Measurements from ENCODE around the gene SPATA4. TPM values are rescaled to one million over a fixed set of nuclear protein-coding genes. Genes with fewer than 3 reads are reported as not detected.

Gene SPATA4
- total RNA-seq, 6 experiments from 2014 or later, result not detected

- no peaks in the 10 kb centered on the region for H3K9me3 ChIP-seq
- H3K4me1 ChIP-seq, result no peaks in the 10 kb centered on the region
- no peaks in the 10 kb centered on the region for H3K27me3 ChIP-seq
- no peak overlapping the region for H3K27ac ChIP-seq
- intact Hi-C loops (cut with DNase I), result no loop called here
- H3K36me3 ChIP-seq, result no peaks in the 10 kb centered on the region
- 64% methylated on average over 4 of the region's 4 CpGs for WGBS (ENCODE audit: insufficient coverage, low coverage, low lambda C conversion rate, missing lambda C conversion rate)
- ATAC-seq (no peak), DNase-seq (no peak)
- TF ChIP-seq POLR2A (IDR thresholded peaks at IDR 0.05) (no peak), CTCF (IDR thresholded peaks at IDR 0.05) (no peak)
- H3K4me3 ChIP-seq, result no peak overlapping the region
Observed at GRCh38 chr4:176209535-176209934, 14.2 kb upstream of the SPATA4 start.

- Histone ChIP-seq H3K9me3 (no peaks in the 10 kb centered on the region), H3K27me3 (no peaks in the 10 kb centered on the region), H3K4me3 (no peak overlapping the region), H3K27ac (no peak overlapping the region), H3K36me3 (no peaks in the 10 kb centered on the region), H3K4me1 (no peaks in the 10 kb centered on the region)
- DNase-seq (no peak), ATAC-seq (no peak)
- TF ChIP-seq CTCF (IDR thresholded peaks at IDR 0.05) (no peak), POLR2A (IDR thresholded peaks at IDR 0.05) (no peak)
- 82% methylated on average over 5 of the region's 5 CpGs for WGBS (ENCODE audit: insufficient coverage, low coverage, low lambda C conversion rate, missing lambda C conversion rate)
- intact Hi-C loops (cut with DNase I), result no loop called here
Observed at GRCh38 chr4:176207839-176208238, 12.5 kb upstream of the SPATA4 start.

DNA sequence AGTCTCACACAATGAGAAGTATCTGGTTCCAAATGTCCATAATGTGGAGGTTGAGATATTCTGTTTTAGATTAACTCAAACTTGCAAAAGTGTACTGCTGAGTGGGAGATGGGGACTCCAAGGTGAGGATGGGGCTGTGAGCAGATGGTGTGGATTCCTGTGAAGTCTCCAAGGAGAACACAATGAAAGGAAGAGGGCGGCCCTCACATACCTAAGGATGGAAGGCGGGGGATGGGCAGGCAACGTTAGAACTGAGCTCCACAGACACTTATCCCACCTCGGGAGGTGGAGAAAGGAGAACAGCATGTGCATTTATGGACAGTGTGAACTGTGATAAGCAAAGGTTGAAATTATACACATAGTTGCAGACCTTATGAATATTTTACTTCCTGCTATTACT, 9.9 kb upstream of the SPATA4 start:
- DNase-seq (no peak), ATAC-seq (no peak)
- intact Hi-C loops (cut with DNase I), result no loop called here
- H3K27me3 ChIP-seq, result no peaks in the 10 kb centered on the region
- no peak overlapping the region for H3K27ac ChIP-seq
- 31% methylated on average over 2 of the region's 4 CpGs for WGBS (ENCODE audit: insufficient coverage, low coverage, low lambda C conversion rate, missing lambda C conversion rate)
- no peaks in the 10 kb centered on the region for H3K4me1 ChIP-seq
- no peaks in the 10 kb centered on the region for H3K9me3 ChIP-seq
- H3K36me3 ChIP-seq, result no peaks in the 10 kb centered on the region
- TF ChIP-seq POLR2A (IDR thresholded peaks at IDR 0.05), result no peak
- no peak overlapping the region for H3K4me3 ChIP-seq

DNA sequence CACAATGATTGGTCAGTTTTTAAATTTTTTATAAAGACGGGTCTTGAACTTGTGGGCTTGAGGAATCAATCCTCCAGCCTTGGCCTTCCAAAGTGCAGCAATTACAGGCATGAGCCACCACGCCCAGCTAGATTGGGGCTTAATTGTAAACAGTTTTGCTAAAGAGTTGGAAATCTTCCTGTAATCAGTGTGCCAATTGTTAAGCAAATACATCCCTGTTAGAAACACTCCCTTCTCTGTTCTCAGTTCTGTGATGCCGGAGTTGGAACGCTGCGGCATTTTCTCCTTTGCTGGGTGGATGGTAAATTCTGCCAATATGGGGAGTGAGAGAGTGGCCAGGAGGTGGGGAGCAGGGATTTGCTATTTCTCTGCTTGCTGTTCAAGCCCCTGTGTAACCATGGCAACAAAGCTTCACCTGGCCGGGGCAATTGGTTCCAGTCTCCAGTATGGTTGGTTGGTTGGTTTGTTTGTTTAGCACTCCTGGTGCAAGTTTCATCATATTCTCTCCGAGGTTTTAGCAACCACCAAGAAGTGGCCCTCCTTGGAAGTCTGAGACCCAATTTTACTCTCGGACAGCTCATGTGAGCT, 3.0 kb upstream of the SPATA4 start:
- Histone ChIP-seq H3K36me3 (no peaks in the 10 kb centered on the region), H3K27me3 (no peaks in the 10 kb centered on the region), H3K9me3 (no peaks in the 10 kb centered on the region), H3K4me1 (peaks cover 0 to 5% (median 0%) of the 10 kb centered on the region in 4 donors), H3K27ac (no peak overlapping the region), H3K4me3 (no peak overlapping the region)
- 73% methylated on average over 6 of the region's 8 CpGs for WGBS (ENCODE audit: insufficient coverage, low coverage, low lambda C conversion rate, missing lambda C conversion rate)
- intact Hi-C loops (cut with DNase I), result no loop called here
- DNase-seq (no peak), ATAC-seq (no peak)
- TF ChIP-seq CTCF (IDR thresholded peaks at IDR 0.05) (no peak), POLR2A (IDR thresholded peaks at IDR 0.05) (no peak)

GRCh38 chr4:176193938-176194337, 1.4 kb downstream of the SPATA4 start:
- H3K4me3 ChIP-seq, result no peak overlapping the region
- no peaks in the 10 kb centered on the region for H3K36me3 ChIP-seq
- H3K9me3 ChIP-seq, result no peaks in the 10 kb centered on the region
- no peak overlapping the region for H3K27ac ChIP-seq
- intact Hi-C loops (cut with DNase I), result no loop called here
- DNase-seq (no peak), ATAC-seq (no peak)
- WGBS (ENCODE audit: insufficient coverage, low coverage, low lambda C conversion rate, missing lambda C conversion rate), result 59% methylated on average over 3 of the region's 3 CpGs
- TF ChIP-seq POLR2A (IDR thresholded peaks at IDR 0.05) (no peak), CTCF (IDR thresholded peaks at IDR 0.05) (no peak)
- H3K27me3 ChIP-seq, result no peaks in the 10 kb centered on the region
- peaks cover 0 to 5% (median 0%) of the 10 kb centered on the region in 4 donors for H3K4me1 ChIP-seq

Data from right lobe of liver (tissue), 6 donors.